Measurements from ENCODE around the gene NPPB. TPM values are rescaled to one million over a fixed set of nuclear protein-coding genes. Genes with fewer than 3 reads are reported as not detected.
"Not testable (repeated sequence)": the region's sequence is repeated elsewhere in the genome, so short reads cannot be mapped to it uniquely, and the experiment has no call there.

Gene NPPB
- 6.5 TPM for polyA plus RNA-seq (2012; ENCODE audit: insufficient read depth, insufficient read length, low read depth)

GRCh38 chr1:11858613-11858967 lies at the start of gene NPPB:
Gene NPPB, minus strand, starts transcription at chr1:11858945. Its CDS starts 112 bp downstream, at chr1:11858833.
- Histone ChIP-seq H3K4me3 (ENCODE audit: low read depth, low read length) (peak within 1 kb of the TSS; percentile 38), H3K36me3 (no peaks in the 10 kb centered on the region), H3K9me3 (no peaks in the 10 kb centered on the region), H3K27me3 (peaks cover 11% of the 10 kb centered on the region), H3K4me1 (no peaks in the 10 kb centered on the region)
- no peak for TF ChIP-seq CTCF (IDR thresholded peaks at IDR 0.05; ENCODE audit: low read depth, low read length)
- no peak for DNase-seq

GRCh38 chr1:11908095-11908675 lies 49.4 kb upstream of the NPPB start:
- no peaks in the 10 kb centered on the region for H3K36me3 ChIP-seq
- peak; percentile 69 for DNase-seq
- no peaks in the 10 kb centered on the region for H3K9me3 ChIP-seq
- H3K27me3 ChIP-seq = no peaks in the 10 kb centered on the region
- H3K4me3 ChIP-seq (ENCODE audit: low read depth, low read length) = peak overlapping the region; percentile 60
- H3K4me1 ChIP-seq = peaks cover 3% of the 10 kb centered on the region; the same call in 1 of the 2 replicates
- TF ChIP-seq CTCF (IDR thresholded peaks at IDR 0.05; ENCODE audit: low read depth, low read length) = no peak

- no peaks in the 10 kb centered on the region for H3K9me3 ChIP-seq
- DNase-seq = peak; percentile 81
- peak; percentile 28 for TF ChIP-seq CTCF (IDR thresholded peaks at IDR 0.05; ENCODE audit: low read depth, low read length)
- H3K27me3 ChIP-seq = no peaks in the 10 kb centered on the region
- H3K36me3 ChIP-seq = no peaks in the 10 kb centered on the region
- H3K4me3 ChIP-seq (ENCODE audit: low read depth, low read length) = no peak overlapping the region
- peaks cover 3% of the 10 kb centered on the region; the same call in 1 of the 2 replicates for H3K4me1 ChIP-seq
These were observed 48.7 kb upstream of the NPPB start for GRCh38 chr1:11907275-11908094.

GRCh38 chr1:11906870-11907269 lies 48.1 kb upstream of the NPPB start:
- H3K27me3 ChIP-seq = no peaks in the 10 kb centered on the region

GRCh38 chr1:11904978-11905377 lies 46.2 kb upstream of the NPPB start:
- Histone ChIP-seq H3K36me3 (no peaks in the 10 kb centered on the region), H3K4me1 (peaks cover 3% of the 10 kb centered on the region; the same call in 1 of the 2 replicates), H3K4me3 (ENCODE audit: low read depth, low read length) (no peak overlapping the region), H3K9me3 (no peaks in the 10 kb centered on the region), H3K27me3 (no peaks in the 10 kb centered on the region)
- no peak for TF ChIP-seq CTCF (IDR thresholded peaks at IDR 0.05; ENCODE audit: low read depth, low read length)
- no peak for DNase-seq

More at GRCh38 chr1:11906870-11907269, 48.1 kb upstream of the NPPB start:
- Histone ChIP-seq H3K36me3 (no peaks in the 10 kb centered on the region), H3K4me1 (peaks cover 3% of the 10 kb centered on the region; the same call in 1 of the 2 replicates), H3K4me3 (ENCODE audit: low read depth, low read length) (no peak overlapping the region), H3K9me3 (no peaks in the 10 kb centered on the region)
- no peak for DNase-seq
- no peak for TF ChIP-seq CTCF (IDR thresholded peaks at IDR 0.05; ENCODE audit: low read depth, low read length)

GRCh38 chr1:11904156-11904555 lies 45.4 kb upstream of the NPPB start:
- not testable (repeated sequence) for H3K36me3 ChIP-seq; H3K4me1 ChIP-seq; H3K27me3 ChIP-seq; DNase-seq; H3K9me3 ChIP-seq; H3K4me3 ChIP-seq (ENCODE audit: low read depth, low read length)

Measured in BE2C (cell line).